Kidney (tissue), 14 donors: ENCODE data around the gene CENPE. TPM values are rescaled to one million over a fixed set of nuclear protein-coding genes. Genes with fewer than 3 reads are reported as not detected.

Experiments
- DNase-seq, 5 donors: peaks; one replicate each; pipeline ENCODE4 v3.0.0-alpha.2; 2013 to 2020
- FAIRE-seq: peaks from 2 replicates; lab custom pipeline; 2012; peaks lifted over from hg19 to GRCh38; lab: Jason Lieb, UNC
- H3K27ac ChIP-seq, 2 donors: one replicate each; pipeline ENCODE4 v1.7.0; 2013; ENCODE audit warnings: low read depth in 2 of 2, low read length in 2 of 2, inconsistent platforms in 1 of 2
- H3K27me3 ChIP-seq: one replicate; pipeline ENCODE4 v1.7.1; 2013; ENCODE audit warnings: low read length, inconsistent platforms; ENCODE audit not compliant: control insufficient read depth, insufficient read depth
- H3K36me3 ChIP-seq, 3 donors: one replicate each; pipeline versions ENCODE4 v1.7.0 to v1.7.1; 2013; ENCODE audit warnings: low read length in 3 of 3, control low read depth in 1 of 3, inconsistent platforms in 1 of 3; ENCODE audit not compliant: insufficient read depth in 3 of 3, control insufficient read depth in 2 of 3
- H3K4me1 ChIP-seq, 3 donors: one replicate each; pipeline versions ENCODE4 v1.7.0 to v1.7.1; 2013; ENCODE audit warnings: low read length in 3 of 3, inconsistent platforms in 1 of 3, low read depth in 1 of 3; ENCODE audit not compliant: control insufficient read depth in 2 of 3, insufficient read depth in 2 of 3
- H3K4me3 ChIP-seq, 3 donors: one replicate each; pipeline versions ENCODE4 v1.7.0 to v1.8.1; 2013; ENCODE audit warnings: low read length in 3 of 3, control low read depth in 1 of 3, inconsistent platforms in 1 of 3
- H3K9ac ChIP-seq, 3 donors: one replicate each; pipeline versions ENCODE4 v1.7.0 to v1.7.1; 2013; ENCODE audit warnings: low read length in 3 of 3, control low read depth in 1 of 3, inconsistent platforms in 1 of 3
- H3K9me3 ChIP-seq, 3 donors: one replicate each; pipeline versions ENCODE4 v1.7.0 to v1.7.1; 2013; ENCODE audit warnings: low read length in 3 of 3, control low read depth in 1 of 3, inconsistent platforms in 1 of 3; ENCODE audit not compliant: control insufficient read depth in 2 of 3, insufficient read depth in 1 of 3
- intact Hi-C: fragments of 100-400 bp; cut with DNase I; formaldehyde crosslinking; loops from one replicate; pipeline ENCODE4 v1.11.1; 2022
- polyA plus RNA-seq: library from polyadenylated mRNA; stranded (reverse); fragments of 350-450 nt; fragmentation: Illumina TruSeq; extraction: RNeasy Lipid Tissue Mini Kit (QIAGEN cat#74804); gene quantifications from one replicate; pipeline ENCODE4 v1.2.3, GENCODE V29; 2014; ENCODE audit warnings: low read depth, low replicate concordance; ENCODE audit not compliant: insufficient read depth
- total RNA-seq: library from RNA; stranded (reverse); fragmentation: NEBNext Ultra II Directional; extraction: Animal tissue kit (Norgen Biotek cat#: 25700); gene quantifications from one replicate; pipeline ENCODE4 v1.2.1, GENCODE V29; 2021
- TF ChIP-seq, protein P1 (sequence below): IDR thresholded peaks from 3 replicates; pipeline ENCODE4 v1.5.1; 2012; ENCODE audit warnings: mild to moderate bottlenecking, moderate library complexity, borderline replicate concordance; ENCODE audit not compliant: insufficient read depth; ENCODE audit errors: extremely low read depth
- donor health status: control.
- donor health status: control.
- donor health status: control.
- donor health status: control.
- donor health status: control.
- donor health status: DM: yes; HTN: yes; CAD: no.
- donor health status: Normal renal cell carcinoma (clear cell type).

CENPE gene
- total and polyA plus RNA-seq, 2 donors from 2014 or later = 0.32 to 2.5 TPM

DNA sequence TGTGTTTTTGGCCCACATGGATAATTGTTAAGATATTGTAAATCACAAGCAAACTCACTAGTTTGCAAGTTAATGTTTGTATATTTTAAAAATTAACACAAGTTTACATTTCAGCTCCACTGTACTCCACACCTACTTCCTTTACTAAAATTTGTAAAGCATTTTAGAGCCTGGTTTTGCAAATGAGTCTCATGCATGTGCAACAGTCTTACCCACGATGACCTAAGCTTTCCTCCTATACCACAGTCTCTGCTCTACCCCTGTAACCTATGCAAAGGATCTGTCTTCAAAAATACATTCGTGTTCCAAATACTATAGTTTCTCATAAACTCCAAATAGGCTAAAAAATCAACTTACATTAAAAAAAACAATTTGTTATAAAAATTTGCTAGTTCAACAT, 108.7 kb downstream of the CENPE start:
- TF ChIP-seq, protein P1, sequence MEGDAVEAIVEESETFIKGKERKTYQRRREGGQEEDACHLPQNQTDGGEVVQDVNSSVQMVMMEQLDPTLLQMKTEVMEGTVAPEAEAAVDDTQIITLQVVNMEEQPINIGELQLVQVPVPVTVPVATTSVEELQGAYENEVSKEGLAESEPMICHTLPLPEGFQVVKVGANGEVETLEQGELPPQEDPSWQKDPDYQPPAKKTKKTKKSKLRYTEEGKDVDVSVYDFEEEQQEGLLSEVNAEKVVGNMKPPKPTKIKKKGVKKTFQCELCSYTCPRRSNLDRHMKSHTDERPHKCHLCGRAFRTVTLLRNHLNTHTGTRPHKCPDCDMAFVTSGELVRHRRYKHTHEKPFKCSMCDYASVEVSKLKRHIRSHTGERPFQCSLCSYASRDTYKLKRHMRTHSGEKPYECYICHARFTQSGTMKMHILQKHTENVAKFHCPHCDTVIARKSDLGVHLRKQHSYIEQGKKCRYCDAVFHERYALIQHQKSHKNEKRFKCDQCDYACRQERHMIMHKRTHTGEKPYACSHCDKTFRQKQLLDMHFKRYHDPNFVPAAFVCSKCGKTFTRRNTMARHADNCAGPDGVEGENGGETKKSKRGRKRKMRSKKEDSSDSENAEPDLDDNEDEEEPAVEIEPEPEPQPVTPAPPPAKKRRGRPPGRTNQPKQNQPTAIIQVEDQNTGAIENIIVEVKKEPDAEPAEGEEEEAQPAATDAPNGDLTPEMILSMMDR = no peak
- no peak for FAIRE-seq
- intact Hi-C loops = no loop called here

GRCh38 chr4:103086551-103086950, 111.6 kb downstream of the CENPE start:
- Histone ChIP-seq H3K4me1 (no peaks in the 10 kb centered on the region), H3K36me3 (peaks cover 19 to 65% (median 54%) of the 10 kb centered on the region in 3 donors), H3K4me3 (no peak overlapping the region), H3K27ac (no peak overlapping the region), H3K9me3 (no peaks in the 10 kb centered on the region), H3K27me3 (no peaks in the 10 kb centered on the region), H3K9ac (no peak overlapping the region)
- DNase-seq = no peak
- TF ChIP-seq, protein P1 = no peak
- no peak for FAIRE-seq
- intact Hi-C loops = no loop called here

More for the DNA sequence above, 108.7 kb downstream of the CENPE start:
- Histone ChIP-seq H3K36me3 (peaks cover 16 to 60% (median 53%) of the 10 kb centered on the region in 3 donors), H3K9ac (no peak overlapping the region), H3K4me3 (no peak overlapping the region), H3K27me3 (no peaks in the 10 kb centered on the region), H3K27ac (no peak overlapping the region), H3K9me3 (no peaks in the 10 kb centered on the region), H3K4me1 (no peaks in the 10 kb centered on the region)
- no peak for DNase-seq

- FAIRE-seq = no peak
- Histone ChIP-seq H3K36me3 (peaks cover 15 to 63% (median 52%) of the 10 kb centered on the region in 3 donors), H3K4me3 (no peak overlapping the region), H3K27ac (no peak overlapping the region), H3K9me3 (no peaks in the 10 kb centered on the region), H3K4me1 (no peaks in the 10 kb centered on the region), H3K9ac (no peak overlapping the region), H3K27me3 (no peaks in the 10 kb centered on the region)
- DNase-seq = no peak
- TF ChIP-seq, protein P1 = no peak
- intact Hi-C loops = no loop called here
These were observed 112.5 kb downstream of the CENPE start for GRCh38 chr4:103085555-103086196.
